NCI-H1048 (cell line): ENCODE data around the gene PRKCH.

Experiments
- DNase-seq: peaks from one replicate; lab custom pipeline; 2025; lab: John Stamatoyannopoulos, UW

PRKCH gene

GRCh38 chr14:61532763-61533162 is 211.4 kb downstream of the PRKCH start:
- DNase-seq: no peak

- no peak for DNase-seq
Observed at GRCh38 chr14:61533513-61534255, 212.3 kb downstream of the PRKCH start.

- no peak for DNase-seq
Observed at GRCh38 chr14:61535032-61535431, 213.7 kb downstream of the PRKCH start.

GRCh38 chr14:61535458-61535857 is 214.1 kb downstream of the PRKCH start:
- no peak for DNase-seq

GRCh38 chr14:61536661-61537562 is 215.5 kb downstream of the PRKCH start:
- no peak for DNase-seq

GRCh38 chr14:61537563-61538463 is 216.4 kb downstream of the PRKCH start:
- DNase-seq: no peak

- no peak for DNase-seq
Observed at GRCh38 chr14:61538464-61539022, 217.2 kb downstream of the PRKCH start.

- no peak for DNase-seq
Observed at GRCh38 chr14:61539631-61540030, 218.3 kb downstream of the PRKCH start.

- no peak for DNase-seq
Observed at GRCh38 chr14:61540931-61541330, 219.6 kb downstream of the PRKCH start.

- no peak for DNase-seq
Observed at GRCh38 chr14:61542848-61543790, 221.7 kb downstream of the PRKCH start.

- DNase-seq: no peak
Observed at GRCh38 chr14:61543946-61544345, 222.6 kb downstream of the PRKCH start.

- no peak for DNase-seq
Observed at GRCh38 chr14:61544448-61545330, 223.3 kb downstream of the PRKCH start.

- DNase-seq: no peak
Observed at GRCh38 chr14:61545726-61546455, 224.5 kb downstream of the PRKCH start.

- DNase-seq: no peak
Observed at GRCh38 chr14:61547186-61548069, 226.0 kb downstream of the PRKCH start.

- no peak for DNase-seq
Observed at GRCh38 chr14:61549425-61549824, 228.0 kb downstream of the PRKCH start.

- DNase-seq: no peak
Observed at GRCh38 chr14:61551384-61551783, 230.0 kb downstream of the PRKCH start.

- no peak for DNase-seq
Observed at GRCh38 chr14:61552241-61552640, 230.9 kb downstream of the PRKCH start.
